Left ventricle myocardium inferior (tissue), 1 donor: ENCODE measurements around the gene ITPR1. TPM values are rescaled to one million over a fixed set of nuclear protein-coding genes. Genes with fewer than 3 reads are reported as not detected.

Source experiments
- DNase-seq: peaks from one replicate; pipeline ENCODE4 v3.0.0-alpha.2; 2020
- H3K27ac ChIP-seq: fragments of 200-600 bp; replicated peaks from 2 replicates; pipeline ENCODE4 v1.8.0; 2021
- H3K27me3 ChIP-seq: fragments of 200-600 bp; 2 replicates; pipeline ENCODE4 v1.8.0; 2021; ENCODE audit warnings: low read depth
- H3K36me3 ChIP-seq: fragments of 200-600 bp; 2 replicates; pipeline ENCODE4 v1.8.0; 2021
- H3K4me1 ChIP-seq: fragments of 200-600 bp; 2 replicates; pipeline ENCODE4 v1.8.0; 2021
- H3K4me3 ChIP-seq: fragments of 200-600 bp; 2 replicates; pipeline ENCODE4 v1.8.0; 2021; ENCODE audit warnings: mild to moderate bottlenecking, moderate library complexity
- H3K9me3 ChIP-seq: fragments of 200-600 bp; replicated peaks from 2 replicates; pipeline ENCODE4 v1.8.0; 2021
- CTCF ChIP-seq: fragments of 200-600 bp; IDR thresholded peaks from 2 replicates; pipeline ENCODE4 v1.8.0; 2021; ENCODE audit warnings: antibody characterized with exemption, mild to moderate bottlenecking, borderline replicate concordance
- intact Hi-C: fragments of 100-400 bp; cut with micrococcal nuclease; formaldehyde crosslinking; loops from one replicate; pipeline ENCODE4 v1.11.0; 2022
- total RNA-seq: library from RNA; stranded (reverse); fragmentation: NEBNext Ultra II Directional; extraction: Animal tissue kit (Norgen Biotek cat#: 25700); gene quantifications from one replicate; pipeline ENCODE4 v1.2.1, GENCODE V29; 2021
- donor health status: DM: no; HTN: yes; CAD: no; lungs with severe emphysema.

Gene ITPR1
- total RNA-seq, 1 donor from 2014 or later = 29.0 TPM

- Histone ChIP-seq H3K36me3 (peaks cover 62% of the 10 kb centered on the region), H3K9me3 (no peaks in the 10 kb centered on the region), H3K4me1 (peaks cover 17% of the 10 kb centered on the region), H3K4me3 (no peak overlapping the region), H3K27me3 (no peaks in the 10 kb centered on the region), H3K27ac (no peak overlapping the region)
- intact Hi-C loops = no loop called here
- no peak for TF ChIP-seq CTCF
- DNase-seq = no peak
These were observed 172.0 kb downstream of the ITPR1 start for GRCh38 chr3:4665197-4665596.

- H3K27ac ChIP-seq = no peak overlapping the region
- intact Hi-C loops = no loop called here
- no peak overlapping the region for H3K4me3 ChIP-seq
- TF ChIP-seq CTCF = no peak
- no peaks in the 10 kb centered on the region for H3K9me3 ChIP-seq
- DNase-seq = no peak
- no peaks in the 10 kb centered on the region for H3K27me3 ChIP-seq
- peaks cover 71% of the 10 kb centered on the region for H3K36me3 ChIP-seq
- H3K4me1 ChIP-seq = peaks cover 17% of the 10 kb centered on the region
These were observed 172.9 kb downstream of the ITPR1 start for GRCh38 chr3:4666071-4666470.

DNA sequence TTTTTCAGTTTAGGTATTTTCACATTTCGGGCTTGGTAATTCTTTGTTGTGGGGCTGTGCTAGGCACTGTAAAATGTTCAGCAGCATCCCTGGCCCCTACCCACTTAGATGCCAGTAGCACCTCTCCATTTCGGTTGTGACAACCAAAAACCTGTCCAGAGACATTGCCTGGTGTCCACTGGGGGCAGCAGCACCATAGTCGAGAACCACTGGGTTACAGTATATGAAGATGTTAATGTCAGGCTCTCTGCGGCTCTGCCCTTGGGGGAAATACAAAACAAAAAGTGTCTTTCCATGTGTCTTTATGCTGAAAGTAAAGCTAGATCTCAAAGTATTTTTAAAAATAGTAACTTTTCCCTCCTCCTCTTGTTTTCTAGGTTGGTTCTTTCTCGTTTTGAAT, 177.2 kb downstream of the ITPR1 start:
- H3K9me3 ChIP-seq = no peaks in the 10 kb centered on the region
- H3K4me1 ChIP-seq = peaks cover 15% of the 10 kb centered on the region
- H3K27ac ChIP-seq = no peak overlapping the region
- peak; percentile 35 for TF ChIP-seq CTCF
- intact Hi-C loops = no loop called here
- H3K4me3 ChIP-seq = no peak overlapping the region
- peaks cover 81% of the 10 kb centered on the region for H3K36me3 ChIP-seq
- no peaks in the 10 kb centered on the region for H3K27me3 ChIP-seq
- DNase-seq = no peak

DNA sequence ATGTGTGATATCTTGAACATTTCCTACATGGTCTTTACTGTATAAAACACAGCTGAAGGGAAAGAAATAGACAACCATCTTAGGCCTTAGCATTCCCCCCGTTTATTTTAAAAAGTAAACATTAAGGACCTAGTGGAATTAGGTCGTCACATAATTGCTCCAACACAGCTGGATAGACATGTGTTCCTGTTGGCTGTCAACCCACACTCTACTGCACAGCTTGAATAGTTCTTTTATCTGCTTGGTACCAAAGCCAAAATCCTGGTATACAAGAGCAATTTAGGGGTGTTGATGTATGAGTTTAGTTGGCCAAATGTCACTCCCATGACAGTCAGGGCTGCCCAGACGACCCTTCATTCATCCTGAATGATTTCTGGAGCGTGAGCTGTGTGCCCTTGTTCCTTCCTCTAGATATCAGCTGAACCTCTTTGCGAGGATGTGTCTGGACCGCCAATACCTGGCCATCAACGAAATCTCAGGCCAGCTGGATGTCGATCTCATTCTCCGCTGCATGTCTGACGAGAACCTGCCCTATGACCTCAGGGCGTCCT, 179.7 kb downstream of the ITPR1 start:
- Histone ChIP-seq H3K9me3 (no peaks in the 10 kb centered on the region), H3K36me3 (peaks cover 79% of the 10 kb centered on the region), H3K27ac (no peak overlapping the region), H3K4me3 (no peak overlapping the region), H3K4me1 (peaks cover 13% of the 10 kb centered on the region), H3K27me3 (no peaks in the 10 kb centered on the region)
- TF ChIP-seq CTCF = no peak
- intact Hi-C loops = no loop called here
- no peak for DNase-seq

GRCh38 chr3:4674216-4674615, 181.1 kb downstream of the ITPR1 start:
- Histone ChIP-seq H3K36me3 (peaks cover 75% of the 10 kb centered on the region), H3K9me3 (no peaks in the 10 kb centered on the region), H3K27me3 (no peaks in the 10 kb centered on the region), H3K27ac (no peak overlapping the region), H3K4me1 (peaks cover 13% of the 10 kb centered on the region), H3K4me3 (no peak overlapping the region)
- DNase-seq = no peak
- intact Hi-C loops = no loop called here
- no peak for TF ChIP-seq CTCF

DNA sequence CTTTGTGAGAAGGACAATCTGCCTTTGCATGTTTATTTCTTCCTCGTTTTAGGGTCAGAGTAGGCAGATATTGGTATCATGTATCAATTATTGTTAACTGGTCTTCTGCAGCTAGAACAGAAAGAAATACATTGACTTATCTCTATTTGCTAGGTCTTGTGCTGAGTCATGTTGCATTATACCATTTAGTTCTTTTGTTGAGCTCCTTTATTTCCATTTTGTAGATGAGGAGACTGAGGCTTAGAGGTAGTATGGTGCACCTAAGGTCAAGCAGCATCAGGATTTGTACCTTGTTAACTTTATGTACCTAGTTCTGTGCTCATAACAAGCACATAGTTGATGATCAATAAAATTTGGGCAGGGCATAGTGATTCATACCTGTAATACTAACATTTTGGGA, 182.6 kb downstream of the ITPR1 start:
- TF ChIP-seq CTCF = no peak
- no peaks in the 10 kb centered on the region for H3K9me3 ChIP-seq
- H3K4me3 ChIP-seq = no peak overlapping the region
- DNase-seq = no peak
- intact Hi-C loops = no loop called here
- H3K27ac ChIP-seq = no peak overlapping the region
- no peaks in the 10 kb centered on the region for H3K27me3 ChIP-seq
- H3K4me1 ChIP-seq = peaks cover 13% of the 10 kb centered on the region
- peaks cover 74% of the 10 kb centered on the region for H3K36me3 ChIP-seq
